Activated T-helper 17 cell treated with anti-CD3 and anti-CD28 coated beads, Interleukin-2, amount 50 U/mL, for 72 hours (primary cell): ENCODE data around the gene CLIC6. TPM values are rescaled to one million over a fixed set of nuclear protein-coding genes. Genes with fewer than 3 reads are reported as not detected.

ENCODE experiments used
- ATAC-seq: fragments of 150-1000 bp; cut with Tn5 transposase; replicated peaks from 2 replicates; pipeline ENCODE4 v1.10.0; 2021; ENCODE audit warnings: mild to moderate bottlenecking, moderate library complexity
- H3K27ac Mint-ChIP-seq: one replicate; pipeline ENCODE4 v1.8.0; 2022; ENCODE audit warnings: mixed read lengths
- H3K27me3 Mint-ChIP-seq: one replicate; pipeline ENCODE4 v1.8.0; 2022; ENCODE audit warnings: mixed read lengths
- H3K36me3 Mint-ChIP-seq: one replicate; pipeline ENCODE4 v1.8.0; 2022; ENCODE audit warnings: low read depth, mild to moderate bottlenecking, mixed read lengths
- H3K4me1 Mint-ChIP-seq: one replicate; pipeline ENCODE4 v1.8.0; 2022; ENCODE audit warnings: mixed read lengths
- H3K4me3 Mint-ChIP-seq: one replicate; pipeline ENCODE4 v1.8.0; 2022; ENCODE audit warnings: mild to moderate bottlenecking, mixed read lengths
- H3K9me3 Mint-ChIP-seq: one replicate; pipeline ENCODE4 v1.8.0; 2022; ENCODE audit warnings: mixed read lengths
- total RNA-seq, 2 donors: library from RNA; stranded (reverse); gene quantifications; one replicate each; pipeline ENCODE4 v1.2.3, GENCODE V29; 2022

Gene CLIC6
- under 1 TPM; 0.11 to 0.13 TPM for total RNA-seq

DNA sequence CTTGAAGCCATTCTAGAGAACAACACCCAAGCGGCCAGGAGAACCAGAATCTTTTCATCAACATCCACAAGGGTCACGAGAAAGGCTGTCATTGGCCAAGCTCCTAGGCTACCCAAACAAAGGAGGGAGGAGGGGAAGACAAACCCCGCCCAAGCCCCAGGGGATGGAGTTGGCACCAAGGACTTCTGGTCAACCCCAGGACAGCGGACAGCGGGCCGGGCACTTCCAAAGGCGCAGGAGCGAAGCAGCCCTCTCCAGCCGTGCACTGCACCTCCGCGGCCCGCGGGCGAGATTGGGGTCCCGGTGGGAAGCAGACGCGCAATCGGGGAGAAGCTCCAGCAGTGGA, at the start of gene CLIC6:
CLIC6 (plus strand) TSS at position 192 of the 346 bp plus-strand sequence. CDS start 395 bp downstream, outside the sequence.
- peaks cover 35% of the 10 kb centered on the region for H3K27me3 Mint-ChIP-seq

DNA sequence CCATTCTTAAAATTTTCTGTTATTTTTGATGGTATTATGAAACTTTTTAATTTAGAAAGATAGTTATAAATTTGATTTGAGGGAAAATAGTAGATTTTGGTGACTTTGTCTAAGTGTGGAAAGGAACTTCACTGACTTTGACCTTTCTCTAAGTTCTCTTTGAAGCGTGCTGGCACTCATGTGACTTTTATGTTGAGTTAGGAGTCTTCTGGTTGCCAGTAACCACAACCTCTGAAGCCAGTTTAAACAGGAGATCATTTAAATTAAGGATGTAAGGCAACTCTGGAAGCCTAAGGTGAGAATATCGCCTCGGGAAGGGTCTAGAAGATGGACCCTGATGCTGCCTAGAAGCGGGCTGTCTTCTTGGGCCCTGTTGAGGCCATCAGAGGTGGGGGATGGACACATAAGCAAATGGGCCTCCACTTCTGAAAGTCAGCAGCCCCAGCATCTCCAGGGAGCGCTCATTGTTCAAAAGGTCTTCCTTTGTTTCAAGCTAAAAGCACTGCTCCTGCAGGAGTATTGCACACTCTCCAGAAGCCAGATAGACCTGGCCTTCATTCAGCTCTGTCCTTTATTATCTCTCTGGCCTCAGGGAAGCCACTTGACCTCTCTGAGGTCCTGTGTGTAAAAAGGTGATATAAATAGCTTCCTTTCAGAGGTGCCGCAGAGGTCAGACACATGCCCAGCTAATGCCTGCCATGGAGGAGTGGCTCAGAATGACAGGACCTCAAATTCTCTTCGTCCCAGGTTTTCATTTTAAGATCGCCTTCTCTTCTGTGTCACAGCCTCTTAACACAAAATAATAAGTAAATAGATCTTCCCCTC, 48.7 kb upstream of the CLIC6 start:
- no peak overlapping the region for H3K27ac Mint-ChIP-seq
- no peaks in the 10 kb centered on the region for H3K4me1 Mint-ChIP-seq
- H3K27me3 Mint-ChIP-seq = peaks cover 19% of the 10 kb centered on the region
- H3K4me3 Mint-ChIP-seq = no peak overlapping the region
- no peaks in the 10 kb centered on the region for H3K9me3 Mint-ChIP-seq
- H3K36me3 Mint-ChIP-seq = no peaks in the 10 kb centered on the region
- ATAC-seq = no peak

More for the DNA sequence above, at the start of gene CLIC6:
- Mint-ChIP-seq H3K27ac (no peak within 1 kb of the TSS), H3K4me3 (peak within 1 kb of the TSS; percentile 54), H3K4me1 (no peaks in the 10 kb centered on the region), H3K9me3 (no peaks in the 10 kb centered on the region), H3K36me3 (no peaks in the 10 kb centered on the region)
- no peak for ATAC-seq

DNA sequence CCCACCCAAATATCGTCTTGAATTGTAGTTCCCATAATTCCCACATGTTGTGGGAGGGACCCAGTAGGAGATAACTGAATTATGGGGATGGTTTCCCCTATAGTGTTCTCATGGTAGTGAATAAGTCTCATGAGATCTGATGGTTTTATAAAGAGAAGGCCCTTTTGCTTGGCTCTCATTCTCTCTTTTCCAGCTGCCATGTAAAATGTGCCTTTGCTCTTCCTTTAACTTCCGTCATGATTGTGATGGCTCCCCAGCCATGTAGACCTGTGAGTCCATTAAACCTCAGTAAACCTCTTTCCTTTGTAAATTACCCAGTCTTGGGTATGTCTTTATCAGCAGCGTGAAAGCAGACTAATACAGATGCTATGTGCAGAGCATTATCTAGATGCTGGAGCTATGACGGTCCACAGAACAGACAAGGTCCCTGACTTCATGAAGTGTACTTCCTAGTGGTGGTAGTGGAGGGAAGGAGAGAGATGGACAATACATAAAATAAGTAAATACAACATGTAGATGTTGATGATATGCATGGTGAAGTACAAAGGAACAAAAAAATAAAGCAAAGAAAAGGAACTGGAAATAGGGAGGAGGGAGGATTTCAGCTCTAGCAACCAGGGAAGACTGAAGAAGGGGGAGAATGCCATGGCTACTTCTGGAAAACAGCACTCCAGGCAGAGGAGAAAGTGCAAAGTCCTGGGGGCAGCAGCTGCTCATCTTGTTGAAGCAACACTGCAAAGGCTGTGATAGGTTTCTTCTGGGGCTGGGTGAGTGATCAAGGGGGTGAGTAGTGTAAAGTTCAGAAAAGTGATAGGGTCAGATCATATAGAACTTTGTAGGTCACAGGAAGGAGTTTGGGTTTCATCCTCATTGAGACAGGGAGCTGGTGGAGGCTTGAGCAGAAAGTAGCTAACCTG, 47.1 kb upstream of the CLIC6 start:
- Mint-ChIP-seq H3K27me3 (peaks cover 25% of the 10 kb centered on the region), H3K9me3 (no peaks in the 10 kb centered on the region), H3K36me3 (no peaks in the 10 kb centered on the region), H3K4me1 (no peaks in the 10 kb centered on the region), H3K4me3 (no peak overlapping the region), H3K27ac (no peak overlapping the region)
- no peak for ATAC-seq

GRCh38 chr21:34623516-34623915, 45.3 kb upstream of the CLIC6 start:
- H3K4me1 Mint-ChIP-seq = no peaks in the 10 kb centered on the region
- H3K9me3 Mint-ChIP-seq = no peaks in the 10 kb centered on the region
- H3K27me3 Mint-ChIP-seq = peaks cover 25% of the 10 kb centered on the region
- H3K36me3 Mint-ChIP-seq = no peaks in the 10 kb centered on the region
- no peak overlapping the region for H3K4me3 Mint-ChIP-seq
- no peak for ATAC-seq
- no peak overlapping the region for H3K27ac Mint-ChIP-seq

- no peaks in the 10 kb centered on the region for H3K36me3 Mint-ChIP-seq
Measured at GRCh38 chr21:34625030-34625593, 43.7 kb upstream of the CLIC6 start.

DNA sequence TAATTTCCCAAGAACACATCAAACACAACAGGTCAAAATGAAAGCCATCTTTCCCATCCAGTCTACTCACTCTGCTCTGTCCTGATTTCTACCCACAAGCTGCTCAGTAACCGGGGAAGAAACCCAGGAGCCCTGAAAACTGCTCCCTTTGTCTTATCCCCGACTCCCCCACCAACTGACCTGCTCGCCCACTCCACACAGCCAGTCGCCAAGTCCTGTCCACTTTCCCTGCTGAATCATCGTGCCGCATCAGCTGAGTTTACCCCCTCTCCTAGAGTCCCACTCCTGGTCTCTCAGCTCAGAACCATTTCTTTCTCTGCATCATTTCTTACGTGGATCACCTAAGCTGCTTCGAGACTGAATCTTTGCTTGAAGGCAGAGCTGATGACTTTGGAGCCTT, 42.7 kb upstream of the CLIC6 start:
- no peaks in the 10 kb centered on the region for H3K4me1 Mint-ChIP-seq
- H3K36me3 Mint-ChIP-seq = no peaks in the 10 kb centered on the region
- no peaks in the 10 kb centered on the region for H3K9me3 Mint-ChIP-seq
- ATAC-seq = no peak
- no peak overlapping the region for H3K27ac Mint-ChIP-seq
- no peak overlapping the region for H3K4me3 Mint-ChIP-seq
- peaks cover 25% of the 10 kb centered on the region for H3K27me3 Mint-ChIP-seq

More at GRCh38 chr21:34625030-34625593, 43.7 kb upstream of the CLIC6 start:
- Mint-ChIP-seq H3K4me3 (no peak overlapping the region), H3K4me1 (no peaks in the 10 kb centered on the region), H3K27ac (no peak overlapping the region), H3K9me3 (no peaks in the 10 kb centered on the region), H3K27me3 (peaks cover 25% of the 10 kb centered on the region)
- no peak for ATAC-seq

- Mint-ChIP-seq H3K4me1 (no peaks in the 10 kb centered on the region), H3K27ac (no peak overlapping the region), H3K36me3 (no peaks in the 10 kb centered on the region), H3K27me3 (peaks cover 17% of the 10 kb centered on the region), H3K4me3 (no peak overlapping the region), H3K9me3 (no peaks in the 10 kb centered on the region)
- ATAC-seq = peak; percentile 63
Measured at GRCh38 chr21:34630536-34631143, 38.2 kb upstream of the CLIC6 start.

GRCh38 chr21:34632498-34632897, 36.3 kb upstream of the CLIC6 start:
- Mint-ChIP-seq H3K4me3 (no peak overlapping the region), H3K4me1 (no peaks in the 10 kb centered on the region), H3K27ac (no peak overlapping the region), H3K36me3 (no peaks in the 10 kb centered on the region), H3K9me3 (no peaks in the 10 kb centered on the region), H3K27me3 (peaks cover 15% of the 10 kb centered on the region)
- ATAC-seq = no peak

- peaks cover 3% of the 10 kb centered on the region for H3K9me3 Mint-ChIP-seq
Measured at GRCh38 chr21:34635307-34635706, 33.5 kb upstream of the CLIC6 start.

GRCh38 chr21:34636961-34637360, 31.8 kb upstream of the CLIC6 start:
- Mint-ChIP-seq H3K27ac (no peak overlapping the region), H3K9me3 (peaks cover 3% of the 10 kb centered on the region), H3K4me1 (peaks cover 17% of the 10 kb centered on the region), H3K4me3 (no peak overlapping the region), H3K36me3 (no peaks in the 10 kb centered on the region), H3K27me3 (peaks cover 15% of the 10 kb centered on the region)
- ATAC-seq = no peak

More at GRCh38 chr21:34635307-34635706, 33.5 kb upstream of the CLIC6 start:
- Mint-ChIP-seq H3K4me1 (peaks cover 9% of the 10 kb centered on the region), H3K27ac (no peak overlapping the region), H3K4me3 (no peak overlapping the region), H3K27me3 (peaks cover 15% of the 10 kb centered on the region), H3K36me3 (no peaks in the 10 kb centered on the region)
- no peak for ATAC-seq

DNA sequence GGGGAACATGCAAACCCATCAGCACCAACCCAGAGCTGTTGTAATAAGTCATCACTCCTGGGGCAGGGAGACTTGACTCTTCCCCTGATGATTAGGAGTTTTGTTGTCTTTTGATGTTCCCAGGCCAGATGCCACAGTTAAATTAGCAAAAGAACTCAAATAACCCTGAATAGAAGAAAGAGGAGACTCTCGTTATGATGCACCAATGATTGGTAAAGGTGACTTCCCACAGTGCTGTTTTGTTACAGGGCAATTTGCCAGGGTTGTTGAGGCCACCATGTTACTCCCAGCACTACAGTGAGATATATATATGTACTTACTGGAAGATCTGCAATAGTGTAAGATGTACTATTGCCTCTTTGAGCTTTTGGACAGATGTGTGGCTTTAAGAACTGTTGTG, 29.5 kb upstream of the CLIC6 start:
- no peak for ATAC-seq
- Mint-ChIP-seq H3K4me1 (peaks cover 17% of the 10 kb centered on the region), H3K9me3 (peaks cover 3% of the 10 kb centered on the region), H3K27me3 (peaks cover 9% of the 10 kb centered on the region), H3K27ac (peak overlapping the region; percentile 81), H3K4me3 (no peak overlapping the region), H3K36me3 (no peaks in the 10 kb centered on the region)

DNA sequence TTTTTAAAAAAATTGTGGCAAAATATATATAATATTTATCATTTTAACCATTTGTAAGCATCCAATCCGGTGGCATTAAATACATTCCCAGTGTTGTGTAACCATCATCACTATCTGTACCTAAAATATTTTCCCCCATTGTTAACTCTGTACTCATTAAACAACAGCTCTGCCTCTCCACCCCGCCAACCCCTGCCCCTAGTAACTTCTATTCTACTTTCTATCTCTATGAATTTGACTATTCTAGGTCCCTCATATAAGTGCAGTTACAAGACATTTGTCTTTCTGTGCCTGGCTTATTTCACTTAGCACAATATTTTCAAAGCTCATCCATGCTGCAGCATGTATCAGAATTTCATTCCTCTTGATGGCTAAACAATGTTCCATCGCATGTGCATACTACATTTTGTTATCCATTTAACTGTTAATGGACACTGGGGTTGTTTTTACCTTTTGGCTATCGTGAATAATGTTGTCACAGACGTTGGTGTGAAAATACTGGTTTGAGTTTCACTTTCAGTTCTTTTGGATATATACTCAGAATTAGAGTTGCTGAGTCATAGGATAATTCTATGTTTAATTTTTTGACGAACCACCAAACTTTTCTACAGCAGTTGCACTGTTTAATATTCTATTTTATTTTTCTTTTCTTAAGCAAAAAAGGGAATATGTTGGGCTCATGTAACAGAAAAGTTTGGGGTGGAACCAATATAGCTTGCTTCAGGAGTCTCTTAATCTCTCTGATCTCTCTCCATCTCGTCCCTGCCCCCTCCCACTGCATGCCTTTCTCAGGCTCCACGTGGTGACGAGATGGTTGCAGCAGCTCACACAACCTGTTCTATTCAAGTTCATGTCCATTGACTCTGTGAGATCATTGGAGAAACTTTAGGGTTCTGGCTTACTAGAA, 28.7 kb upstream of the CLIC6 start:
- peaks cover 3% of the 10 kb centered on the region for H3K9me3 Mint-ChIP-seq
- peak overlapping the region; percentile 68 for H3K4me3 Mint-ChIP-seq
- ATAC-seq = peak; percentile 78
- H3K27me3 Mint-ChIP-seq = peaks cover 4% of the 10 kb centered on the region
- no peaks in the 10 kb centered on the region for H3K36me3 Mint-ChIP-seq
- H3K27ac Mint-ChIP-seq = peak overlapping the region; percentile 81
- H3K4me1 Mint-ChIP-seq = peaks cover 17% of the 10 kb centered on the region

GRCh38 chr21:34640858-34641257, 27.9 kb upstream of the CLIC6 start:
- Mint-ChIP-seq H3K4me1 (peaks cover 17% of the 10 kb centered on the region), H3K27me3 (peaks cover 4% of the 10 kb centered on the region), H3K36me3 (no peaks in the 10 kb centered on the region), H3K27ac (peak overlapping the region; percentile 81), H3K4me3 (peak overlapping the region; percentile 68), H3K9me3 (peaks cover 3% of the 10 kb centered on the region)
- peak; percentile 73 for ATAC-seq
